Hepatic stellate cell (primary cell): ENCODE results near the gene ZFR2.
"Not testable (repeated sequence)": the region's sequence is repeated elsewhere in the genome, so short reads cannot be mapped to it uniquely, and the experiment has no call there.

Experiments used
- DNase-seq: peaks from one replicate; pipeline ENCODE4 v3.0.0; 2011; ENCODE audit warnings: low spot score

The ZFR2 gene

DNA sequence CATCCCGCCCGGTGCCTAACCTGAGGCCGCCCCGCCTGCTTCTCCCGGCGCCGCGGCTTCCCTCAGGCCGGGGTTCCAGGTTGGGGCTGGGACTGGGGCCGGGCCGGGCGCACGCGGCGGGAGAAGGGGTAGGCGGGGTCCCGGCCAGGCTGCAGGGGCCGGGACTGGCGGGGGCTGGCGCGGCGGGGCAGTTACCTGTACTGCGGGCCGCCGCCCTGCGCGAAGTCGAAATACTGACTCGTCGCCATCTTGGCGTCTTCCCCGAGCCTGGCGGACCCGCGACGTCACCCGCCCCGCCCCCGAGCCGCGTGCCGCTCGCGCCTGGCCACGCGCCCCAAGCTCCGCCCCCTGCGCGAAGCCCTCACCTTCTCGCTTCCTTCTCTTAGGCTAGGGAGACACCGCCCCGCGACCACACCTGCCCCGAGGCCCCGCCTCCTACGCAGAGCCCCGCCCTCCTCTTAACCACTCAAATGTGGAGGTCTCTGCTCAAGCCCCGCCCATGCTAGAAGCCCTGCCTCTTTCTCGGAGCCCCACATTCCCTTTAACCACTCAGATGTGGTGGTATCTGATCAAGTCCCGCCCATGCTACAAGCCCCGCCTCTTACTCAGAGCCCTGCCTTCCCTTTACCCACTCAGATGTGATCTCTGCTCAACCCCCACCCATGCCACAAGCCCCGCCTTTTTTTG, at the start of gene ZFR2:
Gene ZFR2, minus strand, starts transcription at position 269 of the 687 bp plus-strand sequence. Its CDS starts 21 bp downstream, at position 248.
- no peak for DNase-seq

GRCh38 chr19:3916033-3916432, 47.2 kb upstream of the ZFR2 start:
- no peak for DNase-seq

- no peak for DNase-seq
Observed at GRCh38 chr19:3914199-3914598, 45.4 kb upstream of the ZFR2 start.

DNA sequence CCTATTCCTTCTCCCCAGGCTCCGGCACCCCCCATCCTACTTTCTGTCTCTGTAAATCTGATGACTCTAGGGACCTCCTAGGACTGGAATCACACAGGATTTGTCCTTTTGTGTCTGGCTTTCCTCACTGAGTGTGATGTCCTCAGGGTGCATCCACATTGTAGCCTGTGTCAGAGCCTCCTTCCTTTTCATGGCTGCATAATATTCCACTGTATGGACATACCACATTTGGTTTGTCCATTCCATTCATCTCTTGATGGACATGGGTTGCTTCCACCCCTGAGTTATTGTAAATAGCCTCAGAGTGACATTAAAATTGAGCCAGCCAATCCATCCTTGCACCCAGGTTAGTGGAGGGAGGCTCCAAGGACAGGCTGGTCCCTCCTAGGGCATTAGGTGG, 41.3 kb upstream of the ZFR2 start:
- DNase-seq, result no peak

GRCh38 chr19:3908266-3909054, 39.6 kb upstream of the ZFR2 start:
- DNase-seq, result no peak

GRCh38 chr19:3907626-3908265, 38.9 kb upstream of the ZFR2 start:
- DNase-seq, result no peak

DNA sequence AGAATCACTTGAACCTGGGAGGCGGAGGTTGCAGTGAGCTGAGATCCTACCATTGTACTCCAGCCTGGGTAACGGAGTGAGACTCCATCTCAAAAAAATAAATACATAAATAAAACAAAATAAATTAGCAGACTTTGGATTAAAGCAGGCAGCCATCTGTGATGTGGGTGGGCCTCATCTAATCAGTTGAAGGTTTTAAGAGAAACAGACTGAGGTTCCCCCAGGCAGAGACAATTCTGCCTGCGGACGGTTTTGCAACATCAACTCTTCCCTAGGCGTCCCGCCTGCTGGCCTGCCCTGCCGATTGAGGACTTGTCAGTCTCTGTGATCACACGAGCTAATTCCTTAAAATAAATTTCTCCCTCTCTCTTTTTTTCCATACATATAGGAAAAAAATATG, 35.4 kb upstream of the ZFR2 start:
- no peak for DNase-seq

DNA sequence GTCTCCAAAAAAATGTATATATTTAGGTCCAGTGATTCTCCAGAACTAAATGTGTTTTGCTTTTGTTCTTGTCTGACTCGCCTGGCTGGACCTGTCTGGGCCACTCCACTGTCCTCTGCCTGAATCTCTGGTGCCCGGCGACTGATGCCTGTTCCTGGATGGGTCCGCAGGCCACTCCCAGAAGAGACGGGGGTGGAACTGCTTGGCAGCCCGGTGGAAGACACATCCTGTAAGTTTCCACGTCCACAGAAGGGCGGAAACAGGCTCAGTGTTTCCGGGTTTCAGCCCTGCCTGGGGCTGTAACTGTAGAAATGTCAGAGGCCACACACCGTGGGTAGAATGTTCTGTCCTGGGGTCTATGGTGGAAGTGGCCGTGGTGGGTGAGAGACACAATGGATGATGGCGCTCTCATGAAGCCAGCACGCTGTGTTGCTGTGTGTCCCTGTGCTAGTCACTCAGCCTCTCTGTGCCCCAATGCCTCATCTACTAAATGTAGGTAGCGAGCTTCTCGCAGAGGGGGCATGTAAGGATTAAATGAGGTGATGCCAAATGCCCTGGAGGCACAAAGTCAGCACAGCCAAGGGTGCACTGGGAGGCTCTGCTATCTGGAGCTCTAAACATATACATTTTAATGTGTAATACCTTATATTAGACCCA, 33.6 kb upstream of the ZFR2 start:
- DNase-seq, result no peak

DNA sequence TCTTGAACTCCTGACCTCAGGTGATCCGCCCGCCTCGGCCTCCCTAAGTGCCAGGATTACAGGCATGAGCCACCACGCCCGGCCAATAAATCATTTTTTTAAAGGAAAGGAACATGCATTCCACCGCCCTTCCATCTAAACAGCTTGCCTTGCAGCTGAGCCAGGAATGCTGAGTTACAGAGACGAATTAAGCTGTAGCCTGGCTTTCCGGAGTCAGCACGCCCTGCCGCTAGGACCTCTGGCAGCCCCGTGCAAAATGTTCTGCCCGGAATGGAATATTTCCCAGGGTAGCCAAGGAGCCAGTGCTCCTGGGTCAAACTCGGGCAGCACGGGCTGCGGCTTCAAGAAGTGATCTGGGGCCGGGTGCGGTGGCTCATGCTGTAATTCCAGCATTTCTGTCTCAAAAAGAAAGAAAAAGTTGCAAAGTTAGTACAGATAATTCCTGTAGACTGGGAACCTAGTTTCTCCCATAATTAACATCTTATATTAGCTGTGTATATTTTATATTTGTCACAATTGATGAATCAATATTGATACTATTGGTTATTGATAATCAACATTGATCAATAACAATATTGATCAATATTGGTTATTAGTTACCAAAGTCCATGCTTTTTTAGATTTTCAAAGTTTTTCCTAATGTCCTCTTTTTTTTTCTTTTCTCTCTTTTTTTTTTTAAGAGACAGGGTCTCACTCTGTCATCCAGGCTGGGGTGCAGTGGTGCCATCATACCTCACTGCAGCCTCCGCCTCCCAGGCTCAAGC, 30.9 kb upstream of the ZFR2 start:
- no peak for DNase-seq

DNA sequence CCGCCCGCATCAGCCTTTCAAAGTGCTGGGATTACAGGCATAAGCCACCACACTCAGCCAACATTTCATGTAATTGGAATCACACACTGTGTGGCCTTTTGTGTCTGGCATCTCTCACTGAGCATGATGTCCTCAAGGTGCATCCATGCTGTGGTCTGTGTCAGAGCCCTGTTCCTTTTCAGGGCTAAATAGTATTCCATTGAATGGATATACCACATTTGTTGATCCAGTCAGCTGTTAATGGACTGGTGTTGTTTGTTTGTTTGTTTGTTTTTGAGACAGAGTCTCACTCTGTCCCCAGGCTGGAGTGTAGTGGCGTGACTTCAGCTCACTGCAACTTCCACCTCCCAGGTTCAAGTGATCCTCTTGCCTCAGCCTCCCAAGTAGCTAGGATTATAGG, 29.6 kb upstream of the ZFR2 start:
- DNase-seq, result no peak

DNA sequence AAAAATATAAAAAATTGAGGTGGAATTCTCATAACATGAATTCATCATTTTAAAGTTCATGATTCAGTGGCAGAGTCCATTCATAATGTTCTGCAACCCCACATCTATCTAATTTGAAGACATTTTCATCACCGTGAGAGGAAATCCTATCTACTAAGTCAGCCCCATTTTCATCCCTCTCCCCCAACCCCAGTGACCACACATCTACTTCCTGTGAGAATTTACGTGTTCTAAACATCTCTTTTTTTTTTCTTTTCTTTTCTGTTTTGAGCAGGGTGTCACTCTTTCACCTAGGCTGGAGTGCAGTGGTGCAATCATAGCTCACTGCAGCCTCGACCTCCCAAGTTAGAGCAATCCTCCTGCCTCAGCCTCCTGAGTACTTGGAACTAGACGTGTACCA, 29.1 kb upstream of the ZFR2 start:
- DNase-seq, result no peak

- no peak for DNase-seq
Observed at GRCh38 chr19:3895788-3896187, 26.9 kb upstream of the ZFR2 start.

GRCh38 chr19:3894959-3895358, 26.1 kb upstream of the ZFR2 start:
- DNase-seq, result not testable (repeated sequence)

GRCh38 chr19:3893509-3894179, 24.8 kb upstream of the ZFR2 start:
- DNase-seq, result no peak

DNA sequence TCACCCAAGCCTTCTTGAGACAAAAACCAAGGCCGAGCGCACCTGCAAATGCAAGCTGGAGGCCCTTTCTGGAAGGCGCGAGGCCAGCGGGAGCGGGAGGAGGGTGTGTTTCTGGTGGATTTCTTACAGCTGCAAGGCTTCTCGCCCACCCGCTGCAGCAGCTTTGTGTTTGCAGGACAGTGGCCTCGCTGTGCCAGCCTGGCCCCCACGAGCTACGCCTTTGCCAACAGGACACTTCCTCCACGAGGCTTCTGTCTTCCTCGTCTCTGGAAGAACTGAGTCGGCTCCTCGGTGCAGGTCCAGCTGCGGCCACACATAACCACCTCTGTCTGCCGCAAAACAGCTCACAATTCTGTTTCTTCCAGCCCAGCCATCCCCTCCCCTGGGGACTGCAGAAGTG, 21.8 kb upstream of the ZFR2 start:
- DNase-seq, result no peak

GRCh38 chr19:3882041-3882384, 13.2 kb upstream of the ZFR2 start:
- DNase-seq, result no peak

DNA sequence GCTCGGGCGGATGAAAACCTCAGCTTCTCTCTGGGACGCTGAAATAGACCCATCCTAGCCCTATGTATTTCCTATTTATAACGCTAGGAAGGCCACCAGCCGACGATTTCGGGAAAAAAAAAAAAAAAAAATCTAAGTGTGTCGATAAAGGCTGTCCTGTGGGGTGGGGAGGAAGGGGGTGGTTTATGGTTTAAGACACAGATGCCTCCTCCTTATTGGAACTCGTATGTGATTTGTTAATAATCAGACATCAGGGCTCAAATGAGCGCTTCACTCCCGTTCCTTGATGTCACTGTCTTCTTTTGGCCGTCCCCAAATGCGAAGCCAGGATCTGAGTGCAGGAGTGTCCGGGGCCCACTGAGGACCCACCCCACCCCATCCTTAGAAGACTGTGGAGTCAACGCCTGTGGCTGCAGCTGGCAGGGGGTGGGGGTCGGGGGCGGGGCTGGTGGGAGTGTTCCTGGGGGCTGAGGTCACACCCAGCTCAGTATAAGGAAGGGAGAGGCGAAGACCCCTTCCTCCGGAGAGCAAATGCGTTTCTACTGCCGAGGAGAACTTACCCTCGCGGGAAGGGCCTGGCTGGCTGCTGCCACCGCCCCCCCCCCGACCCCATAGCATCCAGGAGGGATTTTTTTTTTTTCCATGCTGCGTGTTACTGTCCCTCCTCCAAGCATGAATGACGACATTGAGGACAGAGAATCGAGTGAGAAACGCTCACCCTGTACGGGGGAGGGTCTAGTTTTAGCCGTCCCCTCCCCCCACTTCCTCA, 12.6 kb upstream of the ZFR2 start:
- no peak for DNase-seq

DNA sequence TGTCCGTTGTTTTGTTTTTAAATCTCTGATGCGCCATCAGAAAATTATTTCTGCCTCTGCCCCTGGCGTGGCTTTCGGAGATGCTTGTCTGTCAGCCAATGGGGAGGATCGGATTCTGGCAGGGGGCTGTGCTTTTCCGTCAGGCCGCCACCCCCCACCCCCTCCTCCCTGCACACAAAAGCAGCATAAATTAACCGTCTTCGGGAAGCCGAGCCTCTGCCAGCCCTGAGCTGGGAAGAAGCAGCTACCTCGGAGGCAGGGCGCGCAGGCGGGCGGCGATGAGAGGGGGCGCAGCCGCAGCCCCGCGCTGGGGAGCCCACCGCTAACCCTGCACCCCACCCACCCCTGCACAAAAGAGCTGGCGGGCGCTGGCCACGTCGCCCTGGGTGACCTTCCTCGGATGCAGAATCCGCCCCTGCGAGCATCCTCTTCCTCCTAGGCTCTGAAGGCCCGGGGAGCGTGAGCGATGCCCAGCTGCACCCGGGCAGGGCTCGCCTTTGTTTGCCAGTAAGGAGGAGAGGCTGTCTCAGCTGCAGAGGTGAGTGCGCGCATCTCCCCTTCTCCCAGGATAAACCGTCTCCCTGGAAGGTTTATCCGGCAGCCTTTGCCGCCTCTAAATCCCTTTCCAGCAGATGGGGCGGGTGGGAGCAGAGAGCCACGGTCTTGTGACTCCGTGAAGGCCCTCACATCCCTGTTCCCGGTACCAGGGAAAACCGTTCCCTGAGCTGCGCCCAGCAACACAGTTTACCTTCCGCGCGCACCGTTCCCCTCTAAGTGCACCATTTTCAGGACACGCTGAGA, 11.8 kb upstream of the ZFR2 start, which contains the start of gene ATCAY:
Gene ATCAY, plus strand, starts transcription at position 215 of the 801 bp plus-strand sequence. CDS start 5,083 bp downstream, outside the sequence.
- no peak for DNase-seq

DNA sequence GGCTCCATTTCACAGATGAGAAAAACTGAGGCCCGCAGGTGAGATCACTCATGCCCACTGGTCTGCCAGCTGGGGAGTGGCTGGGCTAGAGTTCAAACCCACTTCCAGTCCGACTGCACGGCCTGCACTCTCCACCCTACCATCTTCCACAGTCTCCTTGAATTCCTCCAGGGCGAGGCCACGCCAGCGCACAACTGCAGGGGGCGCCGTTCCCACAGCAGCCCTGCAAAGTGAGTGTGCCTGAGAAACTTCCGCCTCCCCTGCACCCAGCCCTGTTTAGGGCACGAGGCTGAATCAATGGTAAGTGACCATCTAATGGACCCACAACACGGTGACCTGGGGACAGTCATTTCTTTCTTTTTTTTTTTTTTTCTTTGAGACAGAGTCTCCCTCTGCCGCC, 10.8 kb upstream of the ZFR2 start:
- no peak for DNase-seq

DNA sequence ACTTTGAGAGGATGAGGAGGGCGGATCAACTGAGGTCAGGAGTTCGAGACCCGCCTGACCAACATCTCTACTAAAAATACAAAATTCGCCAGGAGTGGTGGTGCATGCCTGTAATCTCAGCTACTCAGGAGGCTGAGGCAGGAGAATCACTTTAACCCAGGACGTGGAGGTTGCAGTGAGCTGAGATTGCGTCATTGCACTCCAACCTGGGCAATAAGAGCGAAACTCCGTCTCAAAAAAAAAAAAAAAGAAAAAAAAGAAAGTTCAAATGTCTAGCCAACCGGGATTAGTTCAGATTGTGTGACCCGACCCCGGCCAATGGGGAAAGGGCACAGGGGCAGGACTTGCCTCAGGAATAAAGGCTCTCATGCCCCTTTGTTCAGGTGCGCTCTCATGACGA, 5.9 kb upstream of the ZFR2 start:
- not testable (repeated sequence) for DNase-seq
